NCI-H1417 (cell line): ENCODE results near the gene USP35.
"Not testable (repeated sequence)": the region's sequence is repeated elsewhere in the genome, so short reads cannot be mapped to it uniquely, and the experiment has no call there.

Experiments used
- DNase-seq, 3 experiments: peaks; one replicate each; lab custom pipeline; 2025; lab: John Stamatoyannopoulos, UW

The USP35 gene

GRCh38 chr11:78168539-78169477 lies 19.9 kb upstream of the USP35 start:
- DNase-seq, result no peak

- DNase-seq, result no peak
Measured at GRCh38 chr11:78170413-78170812, 18.3 kb upstream of the USP35 start.

DNA sequence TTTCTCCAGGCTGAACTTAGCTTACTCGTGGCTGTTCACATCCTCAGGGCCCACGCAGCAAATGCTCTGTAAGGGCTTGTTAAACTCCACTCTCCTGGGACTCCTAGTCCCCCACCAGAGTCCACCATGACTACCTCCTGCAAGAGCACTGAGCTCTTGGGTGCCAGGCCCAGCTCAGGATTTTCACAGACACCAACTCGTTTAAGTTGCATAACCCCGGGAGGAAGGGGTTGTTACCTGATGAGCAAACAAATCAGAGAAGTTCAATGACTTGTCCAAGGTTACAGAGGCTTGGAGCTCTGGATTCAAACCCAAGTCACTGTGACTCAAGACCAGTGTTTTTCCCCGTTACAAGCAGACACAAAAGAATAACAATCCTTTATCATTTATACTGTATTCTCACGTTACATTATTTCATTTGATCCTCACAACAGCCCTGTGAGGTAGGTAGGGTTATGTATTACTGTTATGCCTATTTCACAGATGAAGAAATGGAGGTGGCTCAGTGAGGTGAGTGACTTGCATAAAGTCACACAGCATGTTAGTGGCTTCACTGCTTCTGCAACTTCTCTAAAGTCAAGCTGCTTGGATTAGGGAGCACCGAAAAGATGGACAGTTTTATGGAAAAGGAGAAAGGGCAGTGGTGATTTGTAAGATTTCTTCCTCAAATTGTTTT lies 17.7 kb upstream of the USP35 start:
- no peak for DNase-seq

- DNase-seq, result no peak
Measured at GRCh38 chr11:78171951-78172350, 16.8 kb upstream of the USP35 start.

DNA sequence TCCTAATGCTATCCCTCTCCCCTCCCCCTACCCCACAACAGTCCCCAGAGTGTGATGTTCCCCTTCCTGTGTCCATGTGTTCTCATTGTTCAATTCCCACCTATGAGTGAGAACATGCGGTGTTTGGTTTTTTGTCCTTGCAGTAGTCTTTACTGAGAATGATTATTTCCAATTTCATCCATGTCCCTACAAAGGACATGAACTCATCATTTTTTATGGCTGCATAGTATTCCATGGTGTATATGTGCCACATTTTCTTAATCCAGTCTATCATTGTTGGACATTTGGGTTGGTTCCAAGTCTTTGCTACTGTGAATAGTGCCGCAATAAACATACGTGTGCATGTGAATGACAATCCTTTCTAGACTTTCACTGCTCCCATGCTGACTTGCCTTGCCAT lies 12.9 kb upstream of the USP35 start:
- not testable (repeated sequence) for DNase-seq

- no peak for DNase-seq
Measured at GRCh38 chr11:78176605-78177141, 12.0 kb upstream of the USP35 start.

- no peak for DNase-seq
Measured at GRCh38 chr11:78177216-78177615, 11.5 kb upstream of the USP35 start.

- no peak for DNase-seq
Measured at GRCh38 chr11:78179459-78180071, 9.2 kb upstream of the USP35 start.

- no peak for DNase-seq
Measured at GRCh38 chr11:78180751-78181150, 8.0 kb upstream of the USP35 start.

DNA sequence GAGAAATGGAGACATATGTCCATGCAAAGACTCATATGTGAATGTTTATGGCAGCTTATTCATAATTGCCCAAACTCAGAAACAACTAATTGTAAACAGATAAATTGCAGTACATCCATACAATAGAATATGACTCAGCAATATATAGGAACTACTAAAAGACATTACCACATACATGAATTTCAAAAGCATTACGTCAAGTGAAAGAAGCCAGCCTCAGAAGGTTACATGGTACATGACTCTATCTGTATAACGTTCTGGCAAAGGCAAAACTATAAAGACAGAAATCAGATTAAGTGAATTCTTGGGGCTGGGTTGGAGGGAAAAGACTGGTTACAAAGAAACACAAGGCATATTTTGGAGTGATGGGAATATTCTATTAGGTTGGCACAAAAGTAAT lies 7.5 kb upstream of the USP35 start:
- DNase-seq, result no peak

- no peak for DNase-seq
Measured at GRCh38 chr11:78187366-78188285, 1.1 kb upstream of the USP35 start.

GRCh38 chr11:78189174-78189724 lies 530 bp downstream of the USP35 start:
- peak in 1 of 3 experiments; percentile 31 for DNase-seq

DNA sequence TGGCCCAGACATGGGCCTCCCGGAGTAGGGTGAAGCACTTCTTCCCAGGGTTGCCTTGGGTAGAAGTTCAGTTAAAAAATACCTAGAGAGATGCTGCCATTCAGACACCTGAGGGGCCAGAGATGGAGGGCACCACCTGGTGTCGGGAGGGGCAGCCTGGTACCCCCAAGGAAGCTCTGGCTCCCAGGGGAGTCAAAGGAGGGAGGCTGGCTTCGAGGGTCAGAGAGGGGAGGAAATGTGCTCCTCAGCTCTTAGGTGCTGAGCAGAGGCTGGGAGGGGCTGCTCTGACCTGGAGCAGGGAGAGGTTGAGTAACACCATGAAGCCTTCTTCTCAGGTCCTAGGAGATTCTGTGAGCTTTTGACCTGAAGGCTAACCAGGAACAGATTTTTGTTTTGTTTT lies 1.1 kb downstream of the USP35 start:
- no peak for DNase-seq

DNA sequence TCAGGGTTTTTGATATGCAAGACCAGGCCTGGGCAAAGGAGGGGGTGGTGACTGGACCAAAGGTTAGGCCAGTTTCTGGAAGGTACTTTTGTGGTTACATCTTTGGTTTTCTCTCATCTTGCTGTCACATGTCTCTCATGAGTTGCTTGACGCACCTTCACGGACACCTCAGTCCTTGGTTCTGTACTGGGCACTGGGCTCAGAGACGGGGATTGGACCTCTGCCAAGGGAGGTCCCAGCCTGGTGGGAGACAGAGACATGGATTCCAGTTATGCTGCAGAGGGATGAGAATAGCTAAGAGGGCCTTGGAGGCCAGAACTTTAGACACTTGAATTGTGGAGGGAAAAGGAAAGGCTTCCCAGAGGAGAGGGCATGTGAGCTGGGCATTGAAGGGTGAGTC lies 1.7 kb downstream of the USP35 start:
- DNase-seq, result no peak

- DNase-seq, result no peak
Measured at GRCh38 chr11:78190871-78191538, 2.3 kb downstream of the USP35 start.

- DNase-seq, result peak in 2 of 3 experiments; percentile 24 to 30
Measured at GRCh38 chr11:78192223-78192719, 3.6 kb downstream of the USP35 start.

DNA sequence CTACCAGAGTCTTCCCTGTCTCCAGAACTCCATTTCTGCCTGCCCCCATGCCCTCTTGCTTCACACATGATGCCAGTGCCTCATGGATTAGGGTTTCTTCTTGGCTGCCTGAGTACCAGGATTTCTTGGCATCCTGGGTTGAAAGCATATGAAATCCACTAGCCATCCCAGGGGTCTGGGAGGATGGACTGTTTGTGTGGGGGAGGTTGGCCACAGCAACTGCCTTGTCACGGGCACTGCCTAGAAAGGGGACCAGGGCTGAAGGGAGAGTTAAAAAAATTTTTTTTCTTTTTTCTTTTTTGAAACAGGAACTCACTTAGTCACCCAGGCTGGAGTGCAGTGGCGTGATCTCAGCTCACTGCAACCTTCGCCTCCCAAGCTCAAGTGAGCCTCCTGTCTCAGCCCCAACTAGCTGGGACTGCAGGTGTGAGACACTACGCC lies 4.2 kb downstream of the USP35 start:
- no peak for DNase-seq

- no peak for DNase-seq
Measured at GRCh38 chr11:78193806-78194205, 5.1 kb downstream of the USP35 start.

GRCh38 chr11:78194490-78194889 lies 5.8 kb downstream of the USP35 start:
- no peak for DNase-seq

DNA sequence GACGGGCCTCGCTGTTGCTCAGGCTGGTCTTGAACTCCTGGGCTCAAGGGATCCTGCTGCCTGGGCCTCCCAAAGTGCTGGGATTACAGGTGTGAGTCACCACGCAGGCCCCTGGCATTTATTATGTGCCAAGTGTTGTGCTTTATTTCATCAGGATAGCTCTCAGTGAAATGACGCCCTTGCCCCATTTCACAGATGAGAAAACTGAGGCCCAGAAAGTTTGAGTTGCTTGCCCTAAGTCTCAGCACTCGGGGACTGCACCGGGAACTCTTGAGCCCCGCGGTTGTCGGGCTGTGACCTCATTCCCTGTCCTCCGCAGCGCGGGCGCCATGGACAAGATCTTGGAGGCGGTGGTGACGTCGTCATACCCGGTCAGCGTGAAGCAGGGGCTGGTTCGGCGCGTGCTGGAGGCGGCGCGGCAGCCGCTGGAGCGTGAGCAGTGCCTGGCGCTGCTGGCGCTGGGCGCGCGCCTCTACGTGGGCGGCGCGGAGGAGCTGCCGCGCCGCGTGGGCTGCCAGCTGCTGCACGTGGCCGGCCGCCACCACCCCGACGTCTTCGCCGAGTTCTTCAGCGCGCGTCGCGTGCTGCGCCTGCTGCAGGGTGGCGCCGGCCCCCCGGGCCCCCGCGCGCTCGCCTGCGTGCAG lies 7.3 kb downstream of the USP35 start:
- DNase-seq, result no peak
